ENCODE data around the gene SYCE3.

DNA sequence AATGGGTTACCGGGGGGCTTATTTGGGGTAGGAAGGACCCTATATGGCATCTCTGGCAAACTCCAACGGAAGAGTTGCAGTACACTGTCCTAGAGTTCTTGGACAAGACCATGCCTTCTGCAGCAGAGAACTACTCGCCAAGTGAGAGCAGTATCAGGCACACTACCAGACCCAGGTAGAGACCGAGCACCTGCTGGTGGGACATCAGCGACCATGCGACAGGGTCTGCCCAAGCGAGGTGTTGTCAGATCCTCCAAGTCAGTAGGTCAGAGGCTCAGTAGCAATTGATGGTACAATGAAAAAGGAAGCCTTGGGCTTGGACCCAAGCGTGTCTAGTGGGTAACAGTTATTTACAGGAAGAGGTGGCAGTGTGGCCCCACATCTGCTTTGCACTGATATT is 23.1 kb upstream of the SYCE3 start:
- TF ChIP-seq, protein P1, sequence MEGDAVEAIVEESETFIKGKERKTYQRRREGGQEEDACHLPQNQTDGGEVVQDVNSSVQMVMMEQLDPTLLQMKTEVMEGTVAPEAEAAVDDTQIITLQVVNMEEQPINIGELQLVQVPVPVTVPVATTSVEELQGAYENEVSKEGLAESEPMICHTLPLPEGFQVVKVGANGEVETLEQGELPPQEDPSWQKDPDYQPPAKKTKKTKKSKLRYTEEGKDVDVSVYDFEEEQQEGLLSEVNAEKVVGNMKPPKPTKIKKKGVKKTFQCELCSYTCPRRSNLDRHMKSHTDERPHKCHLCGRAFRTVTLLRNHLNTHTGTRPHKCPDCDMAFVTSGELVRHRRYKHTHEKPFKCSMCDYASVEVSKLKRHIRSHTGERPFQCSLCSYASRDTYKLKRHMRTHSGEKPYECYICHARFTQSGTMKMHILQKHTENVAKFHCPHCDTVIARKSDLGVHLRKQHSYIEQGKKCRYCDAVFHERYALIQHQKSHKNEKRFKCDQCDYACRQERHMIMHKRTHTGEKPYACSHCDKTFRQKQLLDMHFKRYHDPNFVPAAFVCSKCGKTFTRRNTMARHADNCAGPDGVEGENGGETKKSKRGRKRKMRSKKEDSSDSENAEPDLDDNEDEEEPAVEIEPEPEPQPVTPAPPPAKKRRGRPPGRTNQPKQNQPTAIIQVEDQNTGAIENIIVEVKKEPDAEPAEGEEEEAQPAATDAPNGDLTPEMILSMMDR (IDR thresholded peaks at IDR 0.05) = no peak
- no peak for TF ChIP-seq POLR2AphosphoS5 (IDR thresholded peaks at IDR 0.05)
- no peak for TF ChIP-seq POLR2A (IDR thresholded peaks at IDR 0.05)
